Anterior cingulate cortex (tissue), 58 donors: ENCODE data around the gene KRTAP23-1.

Source experiments
- DNase-seq, 58 donors: peaks; one replicate each; lab custom pipeline; 2025; lab: John Stamatoyannopoulos, UW

KRTAP23-1 gene

DNA sequence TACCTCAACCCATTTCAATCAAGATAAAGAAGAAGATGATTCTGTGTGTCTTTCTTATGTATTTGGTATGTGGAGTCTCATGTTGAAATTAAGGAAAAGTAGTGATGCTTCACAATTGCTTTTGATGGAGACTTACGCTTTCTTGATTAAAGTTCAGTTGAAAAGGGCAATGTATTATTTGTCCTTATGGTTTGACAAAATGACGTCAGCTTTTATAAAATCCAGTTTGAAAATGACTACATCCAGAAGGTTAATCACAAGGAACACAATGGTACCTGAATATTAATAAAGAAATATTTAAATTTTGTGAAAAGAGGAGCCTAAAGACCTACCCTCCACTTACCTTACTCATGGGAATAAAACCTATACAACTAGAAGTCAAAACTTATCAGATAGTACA lies 32.7 kb downstream of the KRTAP23-1 start:
- DNase-seq, result no peak

- DNase-seq, result no peak
Measured at GRCh38 chr21:30306884-30307283, 41.5 kb downstream of the KRTAP23-1 start.

DNA sequence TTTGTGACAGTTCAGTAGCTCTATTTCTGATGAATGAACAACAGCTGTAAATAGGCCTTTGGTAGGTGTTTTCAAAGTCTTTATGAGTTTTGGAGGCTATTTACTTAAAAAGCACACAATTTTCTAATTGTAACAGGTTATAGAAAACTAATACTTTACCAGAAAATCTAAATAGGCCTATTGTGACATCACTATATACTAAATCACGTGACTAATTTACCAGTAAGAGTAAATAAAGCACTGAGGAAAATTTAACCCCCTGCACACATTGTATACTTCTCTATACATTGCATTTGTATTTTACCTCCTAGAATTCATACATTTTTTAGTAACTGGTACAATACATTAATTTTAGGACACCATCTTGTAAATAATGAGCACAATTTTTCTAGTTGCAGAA lies 43.3 kb downstream of the KRTAP23-1 start:
- DNase-seq, result no peak
